HG03558 (cell line): ENCODE data around the gene SCRN3.

Source experiments
- ATAC-seq: cut with Tn5 transposase; IDR thresholded peaks from one replicate; pipeline ENCODE4 v1.9.1; 2021; ENCODE audit warnings: moderate number of reproducible peaks; ENCODE audit not compliant: unreplicated experiment; ENCODE audit errors: extremely low read depth

The SCRN3 gene

GRCh38 chr2:174477759-174478158 is 82.2 kb downstream of the SCRN3 start:
- no peak for ATAC-seq
